ENCODE results near the gene PPM1H. TPM values are rescaled to one million over a fixed set of nuclear protein-coding genes. Genes with fewer than 3 reads are reported as not detected.
"Not testable (repeated sequence)": the region's sequence is repeated elsewhere in the genome, so short reads cannot be mapped to it uniquely, and the experiment has no call there.

The PPM1H gene
- total RNA-seq, 4 donors from 2014 or later = 1.1 to 2.4 (median 1.7) TPM

DNA sequence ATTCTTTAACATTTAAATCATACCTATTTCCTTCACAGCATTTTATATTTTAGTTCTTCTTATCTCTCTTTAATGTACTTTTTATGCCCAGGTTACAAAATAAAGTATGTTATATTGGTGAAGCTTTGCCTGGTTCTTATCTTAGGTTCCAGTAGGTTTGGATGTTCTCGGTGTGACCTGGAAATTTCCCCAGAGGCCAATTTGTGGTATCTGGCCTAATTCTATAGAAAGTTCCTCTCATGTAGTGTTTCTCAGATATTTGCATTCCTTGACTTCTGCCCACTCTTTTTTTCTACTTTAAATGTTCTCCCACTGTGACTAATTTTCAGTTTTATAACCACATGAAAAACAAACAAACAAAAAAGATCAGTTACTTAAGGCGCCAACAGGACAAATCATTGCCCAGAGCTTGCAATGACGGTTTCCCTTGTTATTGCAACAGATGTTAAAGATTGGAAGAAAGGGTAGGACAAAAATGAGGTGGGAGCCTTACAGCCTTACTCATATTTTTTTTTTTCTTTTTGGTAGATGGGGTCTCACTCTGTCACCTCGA, 41.2 kb upstream of the PPM1H start:
- intact Hi-C loops (cut with DNase I; ENCODE audit: low total_unique reads) = no loop called here
- 85 to 87% methylated on average over 4 of the region's 4 CpGs for WGBS, 2 donors
- no peak overlapping the region for H3K4me3 ChIP-seq (ENCODE audit: low read depth, poor library complexity, severe bottlenecking)
- TF ChIP-seq CTCF (IDR thresholded peaks at IDR 0.05) = no peak
- no peak for TF ChIP-seq POLR2A (IDR thresholded peaks at IDR 0.05)
- DNase-seq (ENCODE audit: low spot score in 2 of 2) = no peak

DNA sequence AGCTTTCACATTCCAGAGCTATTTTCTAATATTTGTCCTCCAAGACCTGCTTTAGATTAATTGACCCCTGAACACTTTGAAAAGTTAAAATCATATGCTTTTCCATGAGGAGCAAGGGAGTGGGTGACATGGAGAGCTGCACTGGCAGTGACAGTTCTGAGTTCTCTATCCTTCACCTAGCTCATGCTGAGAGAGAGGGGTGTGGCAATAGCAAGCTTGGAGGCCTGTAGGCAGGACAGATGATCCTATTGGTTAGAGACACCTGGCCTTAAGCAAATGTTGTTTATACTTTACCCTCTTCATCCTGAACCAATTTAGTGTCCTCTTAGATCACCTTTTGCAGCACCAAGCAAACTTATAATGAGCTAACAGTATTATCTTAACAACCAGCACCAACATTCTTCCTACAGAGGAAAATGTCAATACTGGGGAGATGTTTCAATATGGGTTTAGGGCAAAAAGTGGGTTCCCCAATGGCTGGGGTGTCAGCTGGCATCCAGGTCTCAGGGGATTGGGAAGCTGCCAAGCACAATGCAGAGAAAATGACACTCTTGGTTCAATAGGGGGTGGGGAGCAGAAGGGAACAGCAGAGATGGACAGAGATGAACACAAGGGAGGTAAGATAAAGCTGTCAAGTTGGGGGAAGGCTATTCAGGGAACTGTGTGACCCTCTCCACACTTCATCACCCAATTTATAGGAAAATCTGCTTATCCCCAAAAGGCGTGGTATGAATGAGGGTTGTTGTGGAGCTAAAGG, 37.0 kb upstream of the PPM1H start:
- WGBS, 2 donors = 88 to 91% methylated on average over 1 of the region's 1 CpG
- intact Hi-C loops (cut with DNase I; ENCODE audit: low total_unique reads) = no loop called here
- no peak for DNase-seq (ENCODE audit: low spot score in 2 of 2)

DNA sequence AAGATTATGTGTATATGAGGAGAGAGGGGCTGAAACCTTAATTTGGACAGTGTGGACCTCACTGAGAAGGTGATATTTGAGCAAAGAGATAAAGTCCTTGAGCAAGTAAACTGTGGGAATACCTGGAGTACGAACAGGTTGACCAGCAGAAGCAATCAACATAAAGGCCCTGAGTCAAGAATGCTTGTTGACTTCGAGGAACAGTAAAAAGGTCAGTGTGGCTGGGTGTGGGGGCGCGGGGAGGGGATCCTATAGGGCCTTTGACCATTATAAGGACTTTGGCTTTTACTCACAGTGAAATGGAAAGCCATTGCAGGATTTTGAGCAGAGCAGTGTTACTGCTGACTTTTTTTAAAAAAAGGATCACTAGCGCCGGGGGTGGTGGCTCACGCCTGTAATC, 34.7 kb upstream of the PPM1H start:
- DNase-seq (ENCODE audit: low spot score in 2 of 2) = no peak
- no peak for TF ChIP-seq POLR2A (IDR thresholded peaks at IDR 0.05)
- no peak for TF ChIP-seq CTCF (IDR thresholded peaks at IDR 0.05)
- 93% methylated on average over 7 of the region's 7 CpGs for WGBS, 2 donors
- no peak overlapping the region for H3K4me3 ChIP-seq (ENCODE audit: low read depth, poor library complexity, severe bottlenecking)
- intact Hi-C loops (cut with DNase I; ENCODE audit: low total_unique reads) = no loop called here

More for the DNA sequence above, 37.0 kb upstream of the PPM1H start:
- no peak overlapping the region for H3K4me3 ChIP-seq (ENCODE audit: low read depth, poor library complexity, severe bottlenecking)
- no peak for TF ChIP-seq POLR2A (IDR thresholded peaks at IDR 0.05)
- no peak for TF ChIP-seq CTCF (IDR thresholded peaks at IDR 0.05)

DNA sequence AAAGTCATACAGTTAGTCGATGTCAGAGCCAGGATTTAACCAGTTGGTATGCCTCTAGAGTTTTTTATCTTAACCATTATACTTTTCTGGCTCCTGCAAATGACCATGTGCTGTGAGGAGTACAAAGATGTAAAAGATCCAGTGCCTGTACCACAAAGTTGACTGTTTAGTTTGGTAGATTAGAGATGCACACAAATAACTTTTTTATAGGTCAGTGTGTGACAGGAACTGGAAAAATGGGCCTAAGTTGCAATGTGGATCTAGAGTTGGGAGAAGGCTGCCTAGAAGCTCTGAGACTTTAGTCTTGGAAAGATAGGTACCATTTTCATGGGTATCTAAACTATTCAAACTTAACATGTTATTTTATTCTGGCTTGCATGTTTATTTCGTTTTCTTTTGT, 32.8 kb upstream of the PPM1H start:
- intact Hi-C loops (cut with DNase I; ENCODE audit: low total_unique reads) = no loop called here
- no peak for DNase-seq (ENCODE audit: low spot score in 2 of 2)
- 76% methylated on average over 2 of the region's 2 CpGs for WGBS, 2 donors
- H3K4me3 ChIP-seq (ENCODE audit: low read depth, poor library complexity, severe bottlenecking) = no peak overlapping the region
- no peak for TF ChIP-seq CTCF (IDR thresholded peaks at IDR 0.05)
- no peak for TF ChIP-seq POLR2A (IDR thresholded peaks at IDR 0.05)

DNA sequence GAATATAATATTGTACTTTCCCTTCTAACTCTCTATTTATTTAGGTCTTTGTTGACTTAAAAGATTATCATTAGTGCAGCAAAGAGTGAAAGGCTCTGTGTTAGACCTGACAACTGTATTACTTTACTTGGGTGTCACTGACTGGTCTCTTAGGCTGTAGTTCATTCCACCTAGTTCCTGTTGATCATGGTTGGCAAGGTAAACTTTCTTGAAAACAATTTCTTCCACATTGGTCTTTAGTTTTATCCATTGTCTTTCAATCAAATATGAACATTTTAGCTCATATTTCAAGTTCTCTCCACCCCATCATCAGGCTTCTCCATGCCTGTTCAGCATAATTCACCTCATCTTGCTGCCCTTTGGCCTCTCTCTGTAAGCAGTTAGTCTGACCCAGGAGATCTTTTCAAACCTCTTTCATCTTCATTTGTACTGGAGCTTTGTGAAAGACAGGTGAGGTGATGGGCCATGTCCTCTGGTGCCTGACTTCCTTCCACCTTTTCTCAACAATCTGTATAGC, 32.1 kb upstream of the PPM1H start:
- H3K4me3 ChIP-seq (ENCODE audit: low read depth, poor library complexity, severe bottlenecking) = no peak overlapping the region
- DNase-seq (ENCODE audit: low spot score in 2 of 2) = no peak
- TF ChIP-seq POLR2A (IDR thresholded peaks at IDR 0.05) (no peak), CTCF (IDR thresholded peaks at IDR 0.05) (no peak)
- intact Hi-C loops (cut with DNase I; ENCODE audit: low total_unique reads) = no loop called here

DNA sequence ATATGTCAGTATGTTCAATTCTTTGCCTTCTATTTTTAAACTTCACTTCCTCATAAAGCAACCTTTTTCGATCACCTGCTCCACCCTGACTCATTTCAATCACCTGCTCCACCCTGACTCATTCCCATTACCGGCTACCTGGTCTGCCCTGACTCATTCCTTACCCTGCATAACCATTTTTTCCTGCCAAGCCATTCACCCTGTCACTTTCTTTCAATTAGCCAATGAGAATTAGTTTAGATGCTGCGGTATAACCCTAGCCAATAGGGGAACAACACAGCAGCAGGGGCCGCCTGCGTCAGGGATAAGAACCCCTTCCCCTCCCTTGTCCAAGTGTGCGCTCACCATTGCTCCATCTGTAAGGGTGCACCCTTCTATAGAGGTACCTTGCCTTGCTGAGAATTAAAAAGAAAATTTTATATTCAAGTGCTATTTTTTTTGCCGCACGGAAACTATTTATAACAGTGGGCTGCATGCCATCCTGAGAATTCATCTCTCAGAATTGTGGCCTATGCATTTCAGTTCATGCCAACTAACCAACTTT, 31.6 kb upstream of the PPM1H start:
- WGBS, 2 donors = 72 to 83% methylated on average over 8 of the region's 8 CpGs
- H3K4me3 ChIP-seq (ENCODE audit: low read depth, poor library complexity, severe bottlenecking); DNase-seq (ENCODE audit: low spot score in 2 of 2); intact Hi-C loops (cut with DNase I; ENCODE audit: low total_unique reads): not testable (repeated sequence)

- intact Hi-C loops (cut with DNase I; ENCODE audit: low total_unique reads); DNase-seq (ENCODE audit: low spot score in 2 of 2); H3K4me3 ChIP-seq (ENCODE audit: low read depth, poor library complexity, severe bottlenecking): not testable (repeated sequence)
- 87 to 89% methylated on average over 4 of the region's 4 CpGs for WGBS, 2 donors
These were observed 30.8 kb upstream of the PPM1H start for GRCh38 chr12:62965700-62966099.

GRCh38 chr12:62965242-62965641, 30.3 kb upstream of the PPM1H start:
- H3K4me3 ChIP-seq (ENCODE audit: low read depth, poor library complexity, severe bottlenecking); intact Hi-C loops (cut with DNase I; ENCODE audit: low total_unique reads); DNase-seq (ENCODE audit: low spot score in 2 of 2): not testable (repeated sequence)
- 86 to 91% methylated on average over 11 of the region's 11 CpGs for WGBS, 2 donors

Data from lower leg skin (tissue), 4 donors.